Myocyte (in vitro differentiated cells): ENCODE data around the gene PNPLA2. TPM values are rescaled to one million over a fixed set of nuclear protein-coding genes. Genes with fewer than 3 reads are reported as not detected.

Source experiments
- DNase-seq: peaks from one replicate; pipeline ENCODE4 v3.0.0-alpha.2; 2012; ENCODE audit warnings: low read depth
- total RNA-seq: library from RNA; depleted of rRNA; stranded (reverse); fragments of >200 nt; gene quantifications from 2 replicates; pipeline ENCODE4 v1.2.3, GENCODE V29; 2014

PNPLA2 gene
- total RNA-seq, 1 donor from 2014 or later, result 84.0 TPM

DNA sequence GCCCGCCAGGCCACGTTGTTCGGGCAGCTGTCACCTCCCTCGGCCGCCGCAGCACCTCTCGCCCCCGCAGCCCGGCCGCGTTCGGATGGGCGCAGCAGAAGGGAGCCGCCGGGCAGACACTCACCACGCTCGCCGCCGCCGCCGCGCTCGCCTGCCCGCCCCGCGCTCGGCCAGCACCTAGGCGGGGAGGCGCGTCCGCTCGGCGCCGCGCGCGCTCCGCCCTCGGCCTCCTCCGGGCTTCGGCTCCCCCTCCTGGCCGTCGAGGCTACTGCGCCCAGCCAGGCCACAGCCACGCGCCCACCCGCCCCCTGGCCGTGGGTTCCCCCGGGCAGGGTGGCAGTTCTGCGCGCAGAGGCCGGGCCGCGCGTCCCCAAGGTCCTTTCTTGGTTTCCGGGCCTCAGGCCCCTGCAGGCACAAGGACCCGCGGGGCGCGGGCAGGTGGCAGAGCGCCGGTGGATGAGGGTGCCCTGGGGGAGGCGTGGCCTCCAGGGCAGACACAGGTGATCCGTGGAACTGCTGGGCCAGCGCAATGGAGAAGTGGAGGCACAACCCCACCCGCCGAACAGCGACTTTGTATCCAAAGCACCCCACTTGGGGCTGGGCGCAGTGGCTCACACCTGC is 20.5 kb upstream of the PNPLA2 start, which contains the start of gene SLC25A22:
Gene SLC25A22, minus strand, starts transcription at position 189 of the 621 bp plus-strand sequence. CDS start 3,275 bp downstream, outside the sequence.
- DNase-seq, result peak; percentile 76

DNA sequence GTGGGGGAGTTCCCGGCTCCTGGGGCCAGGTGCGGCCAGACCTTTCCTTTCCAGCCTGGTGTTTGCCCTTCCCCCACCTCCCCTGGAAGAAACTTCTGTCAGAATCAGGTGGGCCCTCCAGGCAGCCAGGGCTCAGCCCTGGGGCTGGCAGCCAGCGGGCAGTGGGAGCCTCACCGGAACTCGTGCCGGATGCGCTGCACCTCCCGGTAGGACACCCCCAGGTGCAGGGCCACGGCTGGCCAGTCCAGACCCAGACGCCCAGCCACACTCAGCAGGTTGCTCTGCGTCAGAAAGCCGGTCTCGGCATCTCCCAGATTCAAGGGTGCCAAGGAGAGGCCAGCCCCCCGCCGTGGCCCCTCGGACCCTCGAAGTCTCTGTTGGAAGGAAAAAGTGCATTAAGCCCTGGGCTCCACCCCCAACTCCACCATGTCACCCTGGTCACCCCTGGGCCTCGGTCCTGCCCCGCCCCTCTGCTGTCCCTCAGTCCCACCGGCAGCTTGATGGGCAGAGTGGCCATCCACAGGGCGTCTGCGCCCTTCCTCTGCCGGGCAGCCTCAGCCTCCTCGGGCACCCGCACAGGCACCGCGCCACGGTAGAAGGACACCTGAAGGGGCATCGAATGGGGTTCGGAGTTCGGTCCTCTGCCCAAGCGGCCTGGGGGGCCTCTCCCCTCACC is 18.9 kb upstream of the PNPLA2 start:
- no peak for DNase-seq

GRCh38 chr11:800473-800872 is 18.2 kb upstream of the PNPLA2 start:
- DNase-seq, result no peak

DNA sequence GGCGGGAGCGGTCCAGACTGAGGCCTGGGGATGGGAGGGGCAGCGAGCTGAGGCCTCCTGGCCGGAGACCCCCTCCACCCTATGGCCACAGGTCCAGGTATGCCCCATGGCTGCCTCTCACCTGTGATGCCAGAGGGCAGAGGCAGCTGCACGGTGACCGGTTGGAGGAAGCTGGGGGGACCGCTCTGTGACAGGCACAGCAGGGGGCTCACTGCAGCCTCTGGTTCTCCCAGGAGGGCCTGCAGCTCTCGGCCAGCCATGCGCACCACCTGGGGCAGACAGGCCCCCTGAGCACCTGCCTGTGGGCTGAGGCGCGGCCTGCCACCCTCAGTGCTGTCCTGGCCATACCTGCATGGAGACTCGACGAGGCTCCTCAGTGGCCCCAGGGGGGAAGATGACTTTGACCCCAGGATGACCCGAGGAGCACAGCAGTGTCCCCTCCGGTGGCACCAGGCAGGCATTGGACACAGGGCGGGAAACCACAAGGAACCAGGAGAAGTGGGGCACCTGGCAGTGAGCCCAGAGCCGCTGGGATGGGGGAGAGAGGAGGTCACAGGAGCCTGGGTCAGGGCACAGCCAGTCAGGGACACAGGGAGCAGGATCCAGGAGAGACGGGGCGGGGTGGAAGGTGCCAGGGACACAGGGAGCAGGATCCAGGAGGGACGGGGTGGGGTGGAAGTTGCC is 17.5 kb upstream of the PNPLA2 start:
- no peak for DNase-seq

DNA sequence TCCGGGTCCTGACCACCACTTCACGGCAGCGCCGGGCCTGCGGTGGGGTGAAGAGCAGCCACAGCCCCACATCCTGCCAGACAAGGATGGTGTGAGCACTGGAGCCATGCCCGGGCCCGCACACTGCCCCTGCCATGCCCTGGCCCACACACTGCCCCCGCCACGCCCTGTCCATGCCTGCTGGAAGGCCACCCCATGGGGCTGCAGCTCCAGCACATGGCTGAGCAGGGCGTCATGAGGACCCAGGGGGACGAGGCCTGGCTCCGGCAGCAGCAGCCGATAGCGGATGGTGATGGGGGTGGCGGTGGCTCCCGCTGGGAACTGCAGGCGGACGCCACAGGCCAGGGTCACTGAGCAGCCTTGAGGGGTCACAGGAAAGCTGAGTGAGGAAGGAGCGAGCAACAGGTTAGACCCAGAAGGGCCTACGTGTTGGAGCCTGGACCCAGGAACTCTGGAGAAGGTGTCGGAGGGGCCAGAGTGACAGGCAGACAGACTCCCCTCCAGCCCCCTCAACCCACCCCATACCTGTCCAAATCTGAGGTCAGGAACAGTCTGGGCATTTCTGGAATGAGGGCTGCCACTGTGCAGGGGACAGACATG is 16.6 kb upstream of the PNPLA2 start:
- no peak for DNase-seq

- DNase-seq, result no peak
Observed at GRCh38 chr11:802693-803466, 15.8 kb upstream of the PNPLA2 start.

DNA sequence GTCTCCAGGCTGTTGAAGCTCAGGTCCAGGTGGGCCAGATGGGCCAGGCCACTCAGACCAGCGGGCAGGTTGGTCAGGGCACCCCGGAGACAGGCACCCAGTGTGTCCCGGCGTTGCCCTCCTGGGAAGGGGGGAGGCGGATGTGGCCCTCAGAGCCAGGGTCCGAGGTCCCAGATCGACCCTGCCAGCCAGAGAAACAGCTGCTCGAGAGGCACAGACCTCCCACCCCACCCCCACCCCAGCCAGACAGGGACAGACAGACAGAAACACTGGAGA is 15.3 kb upstream of the PNPLA2 start:
- no peak for DNase-seq

GRCh38 chr11:803770-804598 is 14.7 kb upstream of the PNPLA2 start:
- DNase-seq, result no peak

GRCh38 chr11:804599-804964 is 14.1 kb upstream of the PNPLA2 start:
- no peak for DNase-seq

DNA sequence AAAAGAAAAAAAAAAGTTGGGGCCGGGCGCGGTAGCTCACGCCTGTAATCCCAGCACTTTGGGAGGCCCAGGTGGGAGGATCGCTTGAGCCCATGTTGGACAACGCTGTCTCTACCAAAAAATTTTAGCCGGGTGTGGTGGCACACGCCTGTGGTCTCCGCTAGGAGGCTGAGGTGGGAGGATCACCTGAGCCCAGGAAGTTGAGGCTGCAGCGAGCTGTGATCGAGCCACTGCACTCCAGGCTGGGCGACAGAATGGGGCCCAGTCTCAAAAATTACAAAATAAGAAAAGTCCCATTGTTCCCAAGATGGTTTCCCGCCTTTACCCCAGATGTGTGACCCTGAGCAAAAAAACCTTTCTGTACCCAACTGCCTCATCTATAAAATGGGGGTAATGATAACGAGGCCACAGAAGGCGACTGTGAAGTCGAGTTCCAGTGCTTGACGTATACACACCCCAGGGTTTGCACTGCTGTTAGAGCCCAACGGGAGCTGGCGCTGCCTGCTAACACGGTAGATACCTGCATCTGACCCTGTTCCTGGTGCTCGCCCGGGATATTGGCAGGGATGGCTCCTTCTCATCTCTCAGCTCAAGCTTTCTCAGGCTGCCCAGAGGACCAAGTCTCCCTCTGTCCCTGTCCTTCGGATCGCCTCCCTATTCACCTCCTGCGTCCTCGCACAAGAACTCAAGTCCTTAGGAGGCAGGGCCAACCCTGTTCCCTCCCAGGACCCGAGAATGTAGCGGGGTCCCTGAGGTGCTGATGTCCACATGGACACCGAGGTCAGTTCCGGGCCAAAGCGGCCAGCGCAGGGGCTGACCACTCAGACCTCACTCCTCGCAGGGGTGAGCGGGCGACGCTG is 10.1 kb upstream of the PNPLA2 start:
- DNase-seq, result no peak

DNA sequence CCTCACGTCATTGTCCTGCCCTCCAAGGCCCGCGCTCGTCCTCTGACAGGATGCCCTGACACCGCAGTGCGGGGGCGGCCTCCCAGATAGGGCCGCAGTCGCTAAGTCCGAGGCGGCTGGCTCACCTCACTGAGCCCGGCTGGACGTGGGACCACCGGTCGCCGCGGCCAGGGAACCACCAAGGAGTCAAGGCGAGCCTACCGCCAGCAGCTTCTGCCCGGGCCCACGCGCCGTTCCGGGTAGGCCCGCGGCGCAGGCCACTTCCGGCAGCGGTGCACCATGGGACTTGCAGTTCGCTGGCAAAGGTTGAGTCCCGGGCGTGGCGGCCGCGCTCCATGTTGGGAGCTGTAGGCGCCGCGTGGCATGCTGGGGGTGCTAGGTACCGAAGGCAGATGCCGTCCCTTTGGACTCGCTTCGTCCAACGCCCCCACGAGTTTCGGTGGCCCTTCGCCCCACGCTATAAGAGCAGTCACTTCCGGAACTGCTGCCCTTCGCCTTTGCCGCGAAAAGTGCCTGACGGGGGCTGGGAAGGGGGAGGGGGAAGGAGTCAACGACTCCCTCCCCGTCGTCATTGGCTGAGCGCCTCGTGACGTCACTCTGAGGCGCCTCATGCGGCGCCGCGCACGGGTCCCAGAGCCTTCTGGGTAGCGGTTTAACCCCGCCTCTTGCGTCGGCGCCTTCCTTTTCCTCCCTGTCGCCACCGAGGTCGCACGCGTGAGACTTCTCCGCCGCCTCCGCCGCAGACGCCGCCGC is 9.3 kb upstream of the PNPLA2 start, which contains the start of gene RPLP2:
Gene RPLP2, plus strand, starts transcription at position 681 of the 753 bp plus-strand sequence. CDS start 268 bp downstream, outside the sequence.
- DNase-seq, result peak; percentile 98

GRCh38 chr11:810040-810567 is 8.6 kb upstream of the PNPLA2 start:
- no peak for DNase-seq

DNA sequence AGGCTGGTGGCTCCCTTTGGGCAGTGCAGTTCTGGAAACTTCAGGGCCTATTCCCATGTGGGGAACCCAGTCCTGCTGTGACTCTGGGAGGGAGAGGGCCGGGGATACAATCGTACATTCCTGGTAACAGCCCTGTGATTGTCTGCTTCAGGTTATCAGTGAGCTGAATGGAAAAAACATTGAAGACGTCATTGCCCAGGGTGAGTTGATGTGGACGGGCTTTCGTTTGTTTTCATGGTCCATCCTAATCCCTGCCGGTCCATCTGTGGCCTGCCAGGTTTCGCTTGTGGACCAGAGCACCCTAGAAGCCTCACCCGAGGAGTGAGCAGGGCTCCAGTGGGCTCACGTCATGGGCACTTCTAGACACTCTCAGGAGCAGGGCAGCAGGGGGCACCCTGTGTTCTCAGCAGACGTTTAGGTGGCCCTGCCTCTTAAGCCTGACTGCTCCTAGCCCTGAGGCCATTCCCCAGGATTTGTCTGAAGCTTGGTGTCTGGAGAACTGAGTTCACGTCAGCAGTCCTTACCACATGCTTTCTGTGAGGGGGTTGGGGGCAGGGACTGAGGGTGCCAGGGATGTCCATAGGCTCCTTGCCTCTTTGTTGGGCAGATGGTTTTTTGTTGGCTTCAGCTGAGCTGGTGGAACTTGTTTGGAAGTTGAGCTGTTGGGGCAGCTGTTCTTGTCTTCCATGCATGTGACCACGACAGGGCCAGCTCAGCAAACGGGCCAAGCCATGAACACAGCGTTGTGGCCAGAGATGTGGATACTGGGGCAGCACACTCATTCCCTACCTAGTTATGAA is 7.1 kb upstream of the PNPLA2 start:
- peak; percentile 95 for DNase-seq

- DNase-seq, result no peak
Observed at GRCh38 chr11:812390-812789, 6.3 kb upstream of the PNPLA2 start.

DNA sequence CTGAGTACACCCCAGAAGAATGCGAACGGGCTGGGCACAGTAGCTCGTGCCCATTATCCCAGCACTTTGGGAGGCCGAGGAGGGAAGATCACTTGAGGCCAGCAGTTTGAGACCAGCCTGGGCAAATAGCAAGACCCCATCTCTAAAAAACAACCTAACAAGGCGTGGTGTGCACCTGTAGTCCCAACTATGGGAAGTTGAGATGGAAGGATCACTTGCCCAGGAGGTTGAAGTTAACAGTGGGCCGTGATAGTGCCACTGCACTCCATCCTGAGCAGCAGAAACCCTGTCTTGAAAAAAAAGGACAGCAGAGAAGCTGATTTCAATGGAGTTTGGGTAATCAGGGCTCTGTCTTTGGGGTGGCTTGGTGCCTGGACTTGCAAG is 5.7 kb upstream of the PNPLA2 start:
- no peak for DNase-seq

- DNase-seq, result no peak
Observed at GRCh38 chr11:813456-814096, 5.1 kb upstream of the PNPLA2 start.
